Ectodermal cell (in vitro differentiated cells): ENCODE measurements around the gene SPRR2E. TPM values are rescaled to one million over a fixed set of nuclear protein-coding genes. Genes with fewer than 3 reads are reported as not detected.
"Not testable (repeated sequence)": the region's sequence is repeated elsewhere in the genome, so short reads cannot be mapped to it uniquely, and the experiment has no call there.

Experiments
- H3K27ac ChIP-seq: 2 replicates; pipeline ENCODE4 v1.7.0; 2013; ENCODE audit warnings: mild to moderate bottlenecking, low read depth, low read length; ENCODE audit not compliant: insufficient read depth, poor library complexity, severe bottlenecking
- H3K27me3 ChIP-seq: 2 replicates; pipeline ENCODE4 v1.7.0; 2013; ENCODE audit warnings: mild to moderate bottlenecking, low read length; ENCODE audit not compliant: insufficient read depth, control insufficient read depth, poor library complexity, severe bottlenecking
- H3K36me3 ChIP-seq: one replicate; pipeline ENCODE4 v1.7.0; 2013; ENCODE audit warnings: low read length; ENCODE audit not compliant: control insufficient read depth, insufficient read depth
- H3K4me1 ChIP-seq: one replicate; pipeline ENCODE4 v1.7.0; 2013; ENCODE audit warnings: low read length; ENCODE audit not compliant: control insufficient read depth, insufficient read depth
- H3K4me3 ChIP-seq: 2 replicates; pipeline ENCODE4 v1.7.0; 2013; ENCODE audit warnings: low read depth, low read length, control low read depth; ENCODE audit not compliant: insufficient read depth
- H3K9me3 ChIP-seq: 2 replicates; pipeline ENCODE4 v1.7.0; 2013; ENCODE audit warnings: mild to moderate bottlenecking, low read length, moderate library complexity; ENCODE audit not compliant: control insufficient read depth
- WGBS, 2 experiments: methylation state at CpG; one replicate each; pipeline ENCODE4 v1.1.7; 2013; ENCODE audit warnings: missing lambda C conversion rate in 2 of 2; 5-methylcytosine and 5-hydroxymethylcytosine counted together
- polyA plus RNA-seq, 4 experiments: library from polyadenylated mRNA; stranded (reverse); fragments of 50-300 nt; gene quantifications; one replicate each; pipeline ENCODE4 v1.2.3, GENCODE V29; 2013

The SPRR2E gene
- not detected for polyA plus RNA-seq (2013, experiment 1 of 4)
- polyA plus RNA-seq (2013, experiment 2 of 4): not detected
- polyA plus RNA-seq (2013, experiment 3 of 4): not detected
- not detected for polyA plus RNA-seq (2013, experiment 4 of 4)

DNA sequence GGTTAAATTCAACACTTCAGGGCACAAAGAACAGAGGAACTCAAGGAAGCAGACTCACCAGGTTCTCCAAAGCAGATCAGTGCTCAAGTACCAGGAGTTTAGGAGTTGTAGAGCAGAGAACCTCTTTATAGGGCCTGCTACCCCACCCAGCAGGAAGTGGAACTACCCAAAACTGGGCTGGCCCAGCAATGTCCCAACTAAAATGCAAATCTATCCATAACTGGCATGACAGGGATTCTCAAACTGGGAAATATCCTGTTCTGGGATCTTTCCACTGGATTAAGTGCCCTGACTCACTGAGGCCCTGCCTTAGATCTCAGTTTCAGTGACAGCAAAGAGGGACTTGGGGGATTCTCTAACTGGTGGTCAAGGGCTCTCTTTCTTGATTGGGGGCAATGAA lies at the start of gene SPRR2E:
Gene SPRR2E (minus strand): TSS at position 101 of the 400 bp plus-strand sequence. CDS start 775 bp downstream, outside the sequence.
- no peaks in the 10 kb centered on the region for H3K4me1 ChIP-seq
- no peak within 1 kb of the TSS for H3K27ac ChIP-seq
- no peaks in the 10 kb centered on the region for H3K36me3 ChIP-seq
- H3K9me3 ChIP-seq: no peaks in the 10 kb centered on the region
- H3K27me3 ChIP-seq: no peaks in the 10 kb centered on the region
- H3K4me3 ChIP-seq: no peak within 1 kb of the TSS

DNA sequence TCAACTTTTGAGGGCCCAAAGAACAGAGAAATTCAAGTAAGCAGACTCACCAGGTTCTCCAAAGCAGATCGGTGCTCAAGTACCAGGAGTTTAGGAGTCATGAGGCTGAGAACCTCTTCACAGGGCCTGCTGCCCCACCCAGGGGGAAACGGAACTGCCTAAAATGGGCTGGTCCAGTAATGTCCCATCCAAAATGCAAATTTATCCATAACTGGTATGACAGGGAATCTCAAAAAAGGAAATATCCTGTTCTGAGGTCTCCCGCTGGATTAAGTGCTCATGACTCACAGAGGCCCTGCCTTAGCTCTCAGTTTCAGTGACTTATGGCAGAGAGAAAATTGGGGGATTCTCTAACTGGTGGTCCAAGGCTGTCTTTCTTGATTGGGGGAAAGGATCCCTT lies 47.1 kb upstream of the SPRR2E start:
- H3K36me3 ChIP-seq: no peaks in the 10 kb centered on the region
- H3K9me3 ChIP-seq: no peaks in the 10 kb centered on the region
- H3K27me3 ChIP-seq: no peaks in the 10 kb centered on the region
- 94 to 95% methylated on average over 3 of the region's 3 CpGs for WGBS, 2 experiments
- no peak overlapping the region for H3K4me3 ChIP-seq
- H3K27ac ChIP-seq: no peak overlapping the region
- H3K4me1 ChIP-seq: no peaks in the 10 kb centered on the region

DNA sequence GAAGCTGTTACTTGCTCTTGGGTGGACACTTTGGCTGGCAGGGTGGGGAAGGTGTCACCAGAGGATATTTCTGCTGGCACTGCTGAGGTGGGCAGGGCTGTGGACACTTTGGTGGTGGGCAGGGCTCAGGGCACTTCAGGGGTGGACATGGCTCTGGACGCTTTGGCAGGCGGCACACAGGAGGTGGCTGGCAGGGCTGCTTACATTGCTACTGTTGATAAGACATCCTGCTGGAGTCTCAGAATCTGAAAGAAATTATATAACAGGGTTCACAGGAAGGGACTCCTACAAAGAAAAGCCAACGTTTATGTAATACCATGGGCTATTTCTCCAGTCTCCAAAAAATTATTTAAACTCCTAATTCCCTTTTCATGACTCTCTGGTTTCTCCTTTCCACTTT lies 46.2 kb upstream of the SPRR2E start:
- Histone ChIP-seq H3K27ac (no peak overlapping the region), H3K36me3 (no peaks in the 10 kb centered on the region), H3K4me1 (no peaks in the 10 kb centered on the region), H3K4me3 (no peak overlapping the region), H3K27me3 (no peaks in the 10 kb centered on the region), H3K9me3 (no peaks in the 10 kb centered on the region)
- WGBS, 2 experiments: 90 to 94% methylated on average over 3 of the region's 3 CpGs

GRCh38 chr1:153133743-153134142 lies 39.4 kb upstream of the SPRR2E start:
- H3K36me3 ChIP-seq: no peaks in the 10 kb centered on the region
- no peak overlapping the region for H3K27ac ChIP-seq
- H3K27me3 ChIP-seq: no peaks in the 10 kb centered on the region
- H3K4me1 ChIP-seq: no peaks in the 10 kb centered on the region
- WGBS, 2 experiments: 90 to 91% methylated on average over 2 of the region's 2 CpGs
- no peaks in the 10 kb centered on the region for H3K9me3 ChIP-seq
- H3K4me3 ChIP-seq: no peak overlapping the region

DNA sequence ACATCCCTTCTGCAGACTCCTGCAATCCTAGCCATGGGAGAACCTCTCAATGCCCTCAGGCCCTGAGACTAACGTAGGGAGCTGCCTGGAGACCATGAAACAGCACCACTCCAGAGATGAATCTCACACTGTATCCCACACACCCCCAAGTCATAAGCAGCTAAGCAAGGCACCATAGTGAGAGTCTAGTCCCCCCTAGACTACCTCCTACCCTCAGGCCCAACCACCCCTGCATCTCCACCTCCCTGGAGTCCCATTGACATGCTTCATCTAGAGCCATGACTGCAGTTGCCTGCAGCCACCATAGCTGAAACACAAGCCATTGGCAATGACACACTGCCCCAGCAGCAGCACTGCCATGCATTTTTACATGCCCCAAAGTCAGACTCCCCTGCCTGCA lies 38.9 kb upstream of the SPRR2E start:
- Histone ChIP-seq H3K27me3 (no peaks in the 10 kb centered on the region), H3K9me3 (no peaks in the 10 kb centered on the region), H3K27ac (no peak overlapping the region), H3K4me1 (no peaks in the 10 kb centered on the region), H3K4me3 (no peak overlapping the region), H3K36me3 (no peaks in the 10 kb centered on the region)
- 89 to 91% methylated on average over 1 of the region's 1 CpG for WGBS, 2 experiments

GRCh38 chr1:153128688-153129087 lies 34.4 kb upstream of the SPRR2E start:
- 88 to 94% methylated on average over 3 of the region's 4 CpGs for WGBS, 2 experiments
- not testable (repeated sequence) for H3K36me3 ChIP-seq, H3K27me3 ChIP-seq, H3K27ac ChIP-seq, H3K9me3 ChIP-seq, H3K4me1 ChIP-seq, H3K4me3 ChIP-seq

GRCh38 chr1:153127296-153127695 lies 33.0 kb upstream of the SPRR2E start:
- Histone ChIP-seq H3K27me3 (no peaks in the 10 kb centered on the region), H3K27ac (no peak overlapping the region), H3K4me3 (no peak overlapping the region), H3K4me1 (peaks cover 3% of the 10 kb centered on the region), H3K9me3 (no peaks in the 10 kb centered on the region), H3K36me3 (no peaks in the 10 kb centered on the region)
- WGBS, 2 experiments: 68 to 74% methylated on average over 2 of the region's 2 CpGs

- H3K27ac ChIP-seq: no peak overlapping the region
- H3K9me3 ChIP-seq: no peaks in the 10 kb centered on the region
- H3K4me3 ChIP-seq: no peak overlapping the region
- WGBS, 2 experiments: 75 to 80% methylated on average over 1 of the region's 1 CpG
- H3K27me3 ChIP-seq: no peaks in the 10 kb centered on the region
- H3K36me3 ChIP-seq: no peaks in the 10 kb centered on the region
- H3K4me1 ChIP-seq: peaks cover 3% of the 10 kb centered on the region
Observed at GRCh38 chr1:153125536-153125935, 31.2 kb upstream of the SPRR2E start.

GRCh38 chr1:153123793-153124192 lies 29.5 kb upstream of the SPRR2E start:
- H3K36me3 ChIP-seq, H3K27me3 ChIP-seq, H3K9me3 ChIP-seq, H3K4me3 ChIP-seq, H3K27ac ChIP-seq, H3K4me1 ChIP-seq: not testable (repeated sequence)
- 58 to 62% methylated on average over 8 of the region's 8 CpGs for WGBS, 2 experiments

- H3K27ac ChIP-seq: peak overlapping the region; percentile 72
- 33 to 35% methylated on average over 3 of the region's 3 CpGs for WGBS, 2 experiments
Observed at GRCh38 chr1:153122831-153123421, 28.6 kb upstream of the SPRR2E start.

DNA sequence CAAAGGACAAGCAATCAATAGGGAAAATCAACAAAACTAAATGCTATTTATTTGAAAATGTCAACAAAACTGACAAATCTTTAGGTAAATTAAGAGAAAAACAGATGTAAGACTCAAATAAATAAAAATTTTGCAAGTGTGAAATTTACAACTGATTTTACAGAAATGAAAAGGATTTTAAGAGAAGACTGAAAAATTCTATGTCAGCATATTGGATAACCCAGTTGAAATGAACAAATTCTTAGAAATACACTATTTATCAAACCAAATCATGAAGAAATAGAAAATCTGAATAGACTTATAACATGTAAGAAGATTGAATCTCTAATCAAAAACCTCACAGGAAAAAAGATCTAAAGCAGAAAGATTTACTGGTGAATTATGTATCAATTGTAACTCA lies 26.6 kb upstream of the SPRR2E start:
- Histone ChIP-seq H3K4me1 (peaks cover 3% of the 10 kb centered on the region), H3K36me3 (no peaks in the 10 kb centered on the region), H3K9me3 (no peaks in the 10 kb centered on the region), H3K27ac (no peak overlapping the region), H3K27me3 (no peaks in the 10 kb centered on the region), H3K4me3 (no peak overlapping the region)

More at GRCh38 chr1:153122831-153123421, 28.6 kb upstream of the SPRR2E start:
- Histone ChIP-seq H3K9me3 (no peaks in the 10 kb centered on the region), H3K27me3 (no peaks in the 10 kb centered on the region), H3K4me3 (no peak overlapping the region), H3K36me3 (no peaks in the 10 kb centered on the region), H3K4me1 (peaks cover 3% of the 10 kb centered on the region)
